SK-N-SH treated with all-trans-retinoic acid at 6 μM for 48 hours (cell line): ENCODE results near the gene PLAGL1.

Experiments
- ARNTL ChIP-seq: fragments of 450-650 bp; formaldehyde crosslinking; IDR thresholded peaks from 2 replicates; pipeline ENCODE4 v1.5.0; 2020; ENCODE audit warnings: low read depth, mild to moderate bottlenecking, moderate library complexity, borderline replicate concordance
- BACH2 ChIP-seq: fragments of 250-450 bp; sonication (Bioruptor Pico); IDR thresholded peaks from 2 replicates; pipeline ENCODE4 v1.9.0; 2021; ENCODE audit warnings: mild to moderate bottlenecking, borderline replicate concordance
- ZFP3 ChIP-seq: fragments of 250-450 bp; sonication (Bioruptor Pico); IDR thresholded peaks from 2 replicates; pipeline ENCODE4 v1.5.0; 2020; ENCODE audit warnings: mild to moderate bottlenecking, moderate library complexity
- ZNF70 ChIP-seq: fragments of 450-650 bp; formaldehyde crosslinking; IDR thresholded peaks from 2 replicates; pipeline ENCODE4 v1.5.0; 2020; ENCODE audit warnings: mild to moderate bottlenecking, moderate library complexity
- TF ChIP-seq, protein P1 (sequence below): fragments of 250-450 bp; sonication (Bioruptor Pico); IDR thresholded peaks from 2 replicates; pipeline ENCODE4 v1.8.0; 2021; ENCODE audit warnings: low read depth, mild to moderate bottlenecking, moderate library complexity, borderline replicate concordance

DNA sequence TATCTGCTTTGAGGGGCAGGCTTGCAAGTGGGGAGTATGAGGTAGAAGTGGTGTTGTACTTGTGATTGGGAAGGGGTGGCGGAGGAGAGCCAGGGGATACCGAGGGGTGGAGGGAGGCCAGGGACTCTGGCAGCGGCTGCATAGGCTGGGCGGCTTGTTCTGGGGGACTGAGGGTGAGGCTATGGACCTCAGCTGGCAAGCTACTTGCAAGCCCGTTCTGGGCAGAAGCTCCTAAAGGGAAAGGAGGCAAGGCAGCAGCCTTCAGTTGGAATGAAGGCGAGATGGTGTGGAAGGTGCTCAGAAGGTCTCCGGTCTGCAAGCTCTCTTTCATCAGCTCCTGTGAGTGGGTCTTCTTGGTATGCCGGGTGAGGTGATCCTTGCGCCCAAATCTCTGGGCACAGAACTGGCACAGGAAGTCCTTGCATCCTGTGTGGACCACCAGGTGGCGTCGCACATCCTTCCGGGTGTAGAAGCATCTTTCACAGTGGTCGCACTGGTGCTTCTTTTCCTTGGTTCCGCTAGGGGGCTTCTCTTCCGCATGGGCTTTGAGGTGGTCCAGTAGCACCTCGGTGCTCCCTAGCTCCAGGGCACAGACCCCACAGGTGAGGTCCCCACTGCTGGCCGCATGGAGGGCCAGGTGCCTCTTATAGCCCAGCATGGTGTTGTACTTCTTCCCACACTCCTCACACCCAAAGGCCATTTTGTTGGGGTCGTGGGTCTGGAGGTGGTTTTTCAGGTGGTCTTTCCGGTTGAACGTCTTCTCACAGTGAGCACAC is 66.0 kb downstream of the PLAGL1 start:
- no peak for TF ChIP-seq ARNTL (CRISPR knock-in tag)
- TF ChIP-seq ZFP3 (CRISPR knock-in tag): no peak
- TF ChIP-seq, protein P1, sequence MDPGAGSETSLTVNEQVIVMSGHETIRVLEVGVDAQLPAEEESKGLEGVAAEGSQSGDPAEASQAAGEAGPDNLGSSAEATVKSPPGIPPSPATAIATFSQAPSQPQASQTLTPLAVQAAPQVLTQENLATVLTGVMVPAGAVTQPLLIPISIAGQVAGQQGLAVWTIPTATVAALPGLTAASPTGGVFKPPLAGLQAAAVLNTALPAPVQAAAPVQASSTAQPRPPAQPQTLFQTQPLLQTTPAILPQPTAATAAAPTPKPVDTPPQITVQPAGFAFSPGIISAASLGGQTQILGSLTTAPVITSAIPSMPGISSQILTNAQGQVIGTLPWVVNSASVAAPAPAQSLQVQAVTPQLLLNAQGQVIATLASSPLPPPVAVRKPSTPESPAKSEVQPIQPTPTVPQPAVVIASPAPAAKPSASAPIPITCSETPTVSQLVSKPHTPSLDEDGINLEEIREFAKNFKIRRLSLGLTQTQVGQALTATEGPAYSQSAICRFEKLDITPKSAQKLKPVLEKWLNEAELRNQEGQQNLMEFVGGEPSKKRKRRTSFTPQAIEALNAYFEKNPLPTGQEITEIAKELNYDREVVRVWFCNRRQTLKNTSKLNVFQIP: no peak
- TF ChIP-seq BACH2: no peak
- TF ChIP-seq ZNF70 (CRISPR knock-in tag): no peak
